Glutamatergic neuron (in vitro differentiated cells): ENCODE data around the gene CCSAP. TPM values are rescaled to one million over a fixed set of nuclear protein-coding genes. Genes with fewer than 3 reads are reported as not detected.

ENCODE experiments used
- DNase-seq: peaks from one replicate; pipeline ENCODE4 v3.0.0; 2022
- H3K27ac Mint-ChIP-seq: one replicate; pipeline ENCODE4 v1.8.0; 2020; ENCODE audit warnings: mild to moderate bottlenecking, mixed read lengths, inconsistent platforms; ENCODE audit not compliant: unreplicated experiment
- H3K27me3 Mint-ChIP-seq: one replicate; pipeline ENCODE4 v1.8.0; 2020; ENCODE audit warnings: mild to moderate bottlenecking, moderate library complexity, mixed read lengths, inconsistent platforms; ENCODE audit not compliant: unreplicated experiment
- H3K36me3 Mint-ChIP-seq: one replicate; pipeline ENCODE4 v1.8.0; 2020; ENCODE audit warnings: mild to moderate bottlenecking, mixed read lengths, inconsistent platforms; ENCODE audit not compliant: unreplicated experiment
- H3K4me1 Mint-ChIP-seq: one replicate; pipeline ENCODE4 v1.8.0; 2020; ENCODE audit warnings: mild to moderate bottlenecking, low read depth, mixed read lengths, inconsistent platforms; ENCODE audit not compliant: unreplicated experiment
- H3K4me3 Mint-ChIP-seq: one replicate; pipeline ENCODE4 v1.8.0; 2020; ENCODE audit warnings: mild to moderate bottlenecking, mixed read lengths, inconsistent platforms; ENCODE audit not compliant: unreplicated experiment
- H3K9me3 Mint-ChIP-seq: one replicate; pipeline ENCODE4 v1.8.0; 2020; ENCODE audit warnings: mild to moderate bottlenecking, moderate library complexity, mixed read lengths, inconsistent platforms; ENCODE audit not compliant: unreplicated experiment
- CTCF ChIP-seq: fragments of 200-600 bp; sonication (generic); IDR thresholded peaks from one replicate; pipeline ENCODE4 v1.5.0; 2021; ENCODE audit not compliant: partially characterized antibody, unreplicated experiment
- total RNA-seq: library from RNA; stranded (reverse); fragmentation: NEBNext Ultra II Directional; extraction: Animal tissue kit (Norgen Biotek cat#: 25700); gene quantifications from one replicate; pipeline ENCODE4 v1.2.1, GENCODE V29; 2021; ENCODE audit not compliant: unreplicated experiment

CCSAP gene
- total RNA-seq, 1 donor from 2014 or later: 18.5 TPM

- Mint-ChIP-seq H3K4me1 (no peaks in the 10 kb centered on the region), H3K27ac (no peak overlapping the region), H3K4me3 (no peak overlapping the region), H3K9me3 (peaks cover 2% of the 10 kb centered on the region), H3K36me3 (peaks cover 7% of the 10 kb centered on the region), H3K27me3 (peaks cover 5% of the 10 kb centered on the region)
- no peak for DNase-seq
- TF ChIP-seq CTCF: no peak
Measured at GRCh38 chr1:229368347-229368746, 25.5 kb upstream of the CCSAP start.

DNA sequence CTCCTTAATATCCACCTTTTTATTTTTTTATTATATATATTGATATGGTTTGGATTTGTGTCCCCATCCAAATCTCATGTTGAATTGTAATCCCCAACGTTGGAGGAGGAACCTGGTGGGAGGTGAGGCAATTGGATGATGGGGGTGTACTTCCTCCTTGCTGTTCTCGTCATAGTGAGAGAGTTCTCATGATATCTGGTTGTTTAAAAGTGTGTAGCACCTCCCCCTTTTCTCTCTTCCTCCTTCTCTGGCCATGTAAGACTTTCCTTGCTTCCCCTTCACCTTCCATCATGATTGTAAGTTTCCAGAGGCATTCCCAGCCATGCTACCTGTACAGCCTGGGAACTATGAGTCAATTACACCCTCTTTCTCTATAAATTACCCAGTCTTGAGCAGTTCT, 22.7 kb upstream of the CCSAP start:
- H3K4me1 Mint-ChIP-seq: no peaks in the 10 kb centered on the region
- no peaks in the 10 kb centered on the region for H3K36me3 Mint-ChIP-seq
- peaks cover 3% of the 10 kb centered on the region for H3K27me3 Mint-ChIP-seq
- no peak overlapping the region for H3K4me3 Mint-ChIP-seq
- no peak for TF ChIP-seq CTCF
- peaks cover 2% of the 10 kb centered on the region for H3K9me3 Mint-ChIP-seq
- H3K27ac Mint-ChIP-seq: no peak overlapping the region
- DNase-seq: no peak

GRCh38 chr1:229364207-229365065, 21.6 kb upstream of the CCSAP start:
- TF ChIP-seq CTCF: no peak
- Mint-ChIP-seq H3K9me3 (peaks cover 2% of the 10 kb centered on the region), H3K4me1 (no peaks in the 10 kb centered on the region), H3K36me3 (no peaks in the 10 kb centered on the region), H3K27ac (no peak overlapping the region), H3K4me3 (no peak overlapping the region), H3K27me3 (peaks cover 3% of the 10 kb centered on the region)
- no peak for DNase-seq

DNA sequence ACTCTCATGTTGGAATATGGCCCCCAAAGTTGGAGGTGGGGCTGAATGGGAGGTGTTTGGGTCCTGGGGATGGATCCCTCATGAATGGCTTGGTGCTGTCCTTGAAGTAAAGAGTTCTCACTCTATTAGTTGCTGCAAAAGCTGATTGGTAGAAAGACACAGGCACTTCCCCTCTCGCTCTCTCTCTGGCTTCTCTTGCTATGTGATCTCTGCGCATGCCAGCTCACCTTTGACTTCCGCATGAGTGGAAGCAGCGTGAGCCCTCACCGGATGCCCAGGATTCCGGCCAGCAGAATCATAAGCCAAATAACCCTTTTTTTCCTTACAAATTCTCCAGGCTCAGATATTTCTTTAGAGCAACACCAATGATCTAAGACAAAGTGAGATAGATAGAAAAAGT, 20.9 kb upstream of the CCSAP start:
- no peak for DNase-seq
- peaks cover 2% of the 10 kb centered on the region for H3K9me3 Mint-ChIP-seq
- no peak overlapping the region for H3K27ac Mint-ChIP-seq
- H3K4me3 Mint-ChIP-seq: no peak overlapping the region
- TF ChIP-seq CTCF: no peak
- peaks cover 5% of the 10 kb centered on the region for H3K27me3 Mint-ChIP-seq
- H3K36me3 Mint-ChIP-seq: no peaks in the 10 kb centered on the region
- H3K4me1 Mint-ChIP-seq: no peaks in the 10 kb centered on the region

DNA sequence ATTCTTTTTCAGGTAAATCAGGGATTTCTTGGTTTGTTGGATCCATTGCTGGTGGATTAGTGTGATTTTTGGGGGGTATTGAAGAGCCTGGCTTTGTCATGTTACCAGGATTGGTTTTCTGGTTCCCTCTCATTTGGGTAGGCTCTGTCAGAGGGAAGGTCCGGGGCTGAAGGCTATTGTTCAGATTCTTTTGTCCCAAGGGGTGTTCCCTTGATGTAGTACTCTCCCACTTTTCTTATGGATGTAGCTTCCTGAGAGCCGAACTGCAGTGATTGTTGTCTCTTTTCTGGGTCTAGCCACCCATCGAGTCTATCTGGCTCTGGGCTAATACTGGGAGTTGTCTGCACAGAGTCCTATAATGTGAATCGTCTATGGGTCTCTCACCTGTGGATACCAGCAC, 17.6 kb upstream of the CCSAP start:
- no peak for TF ChIP-seq CTCF
- Mint-ChIP-seq H3K27ac (no peak overlapping the region), H3K27me3 (peaks cover 3% of the 10 kb centered on the region), H3K4me1 (no peaks in the 10 kb centered on the region), H3K9me3 (peaks cover 2% of the 10 kb centered on the region), H3K36me3 (no peaks in the 10 kb centered on the region), H3K4me3 (no peak overlapping the region)
- no peak for DNase-seq
